Stimulated activated naive CD8-positive, alpha-beta T cell treated with anti-CD3 and anti-CD28 coated beads, Interleukin-15, Interleukin-2, amounts not matched to agents 100 ng/mL and 50 ng/mL, for 24 hours (primary cell): ENCODE results near the gene CDK2AP2.
"Not testable (repeated sequence)": the region's sequence is repeated elsewhere in the genome, so short reads cannot be mapped to it uniquely, and the experiment has no call there.

Experiments used
- H3K27ac Mint-ChIP-seq: one replicate; pipeline ENCODE4 v1.8.0; 2021; ENCODE audit warnings: mild to moderate bottlenecking, mixed read lengths
- H3K27me3 Mint-ChIP-seq: one replicate; pipeline ENCODE4 v1.8.0; 2021; ENCODE audit warnings: mixed read lengths
- H3K36me3 Mint-ChIP-seq: one replicate; pipeline ENCODE4 v1.8.0; 2021; ENCODE audit warnings: low read depth, mixed read lengths
- H3K4me1 Mint-ChIP-seq: one replicate; pipeline ENCODE4 v1.8.0; 2021; ENCODE audit warnings: low read depth, mixed read lengths
- H3K4me3 Mint-ChIP-seq: one replicate; pipeline ENCODE4 v1.8.0; 2021; ENCODE audit warnings: mild to moderate bottlenecking, mixed read lengths
- H3K9me3 Mint-ChIP-seq: one replicate; pipeline ENCODE4 v1.8.0; 2021; ENCODE audit warnings: mixed read lengths

CDK2AP2 gene, protein sequence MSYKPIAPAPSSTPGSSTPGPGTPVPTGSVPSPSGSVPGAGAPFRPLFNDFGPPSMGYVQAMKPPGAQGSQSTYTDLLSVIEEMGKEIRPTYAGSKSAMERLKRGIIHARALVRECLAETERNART

DNA sequence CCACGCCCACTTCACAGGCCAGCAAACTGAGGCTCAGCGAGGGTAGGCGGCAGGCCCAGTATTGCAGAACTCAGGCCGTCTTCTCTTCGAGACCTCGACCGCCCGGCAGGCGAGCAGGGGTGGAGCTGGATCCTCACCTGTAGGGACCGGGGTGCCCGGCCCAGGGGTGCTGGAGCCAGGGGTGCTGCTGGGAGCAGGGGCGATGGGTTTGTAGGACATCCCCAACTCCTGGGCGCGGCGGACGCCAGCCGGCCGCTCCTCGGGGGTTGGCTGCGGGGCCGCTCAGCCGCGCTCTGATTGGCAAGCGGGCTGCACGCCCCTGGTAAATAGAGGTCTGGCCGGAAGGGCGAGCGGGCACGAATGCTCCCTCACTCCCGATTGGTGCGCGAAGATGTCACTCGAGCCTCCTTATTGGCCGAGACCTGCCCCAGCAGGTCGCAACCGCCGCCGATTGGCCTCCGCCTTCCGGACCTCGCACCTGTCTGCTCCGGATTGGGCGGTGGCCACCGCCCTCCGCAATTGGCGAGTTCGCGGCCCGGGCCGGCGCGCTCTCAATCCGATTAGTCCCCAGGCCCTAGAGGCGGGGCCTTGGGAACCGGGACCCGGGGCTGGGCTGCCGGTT is at the start of gene CDK2AP2:
Gene CDK2AP2, minus strand, starts transcription at position 299 of the 622 bp plus-strand sequence. Its CDS starts 80 bp downstream, at position 219.
- H3K36me3 Mint-ChIP-seq = peaks cover 10% of the 10 kb centered on the region
- no peaks in the 10 kb centered on the region for H3K9me3 Mint-ChIP-seq
- peak within 1 kb of the TSS; percentile 97 for H3K27ac Mint-ChIP-seq
- H3K4me3 Mint-ChIP-seq = peak within 1 kb of the TSS; percentile 89
- peaks cover 4% of the 10 kb centered on the region for H3K27me3 Mint-ChIP-seq
- H3K4me1 Mint-ChIP-seq = peaks cover 36% of the 10 kb centered on the region

DNA sequence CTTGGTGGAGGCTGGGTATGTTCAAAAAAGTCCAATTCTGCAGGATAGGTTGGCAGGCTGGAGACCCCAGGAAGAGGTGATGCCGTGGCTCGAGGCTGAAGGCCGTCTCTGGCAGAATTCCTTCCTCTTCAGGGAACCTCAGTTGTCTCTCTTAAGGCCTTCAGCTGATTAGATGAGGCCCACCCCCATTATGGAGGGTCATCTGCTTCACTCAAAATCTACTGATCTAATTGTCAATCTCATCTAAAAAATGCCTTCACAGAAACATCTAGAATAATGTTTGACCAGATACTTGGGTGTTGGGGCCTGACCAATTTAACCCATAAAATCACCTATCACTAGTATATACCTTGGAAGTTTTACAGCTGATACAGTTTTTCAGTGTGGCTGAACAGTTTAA is 48.3 kb upstream of the CDK2AP2 start:
- no peaks in the 10 kb centered on the region for H3K4me1 Mint-ChIP-seq
- H3K9me3 Mint-ChIP-seq = peaks cover 6% of the 10 kb centered on the region
- H3K27me3 Mint-ChIP-seq = peaks cover 3% of the 10 kb centered on the region
- no peak overlapping the region for H3K4me3 Mint-ChIP-seq
- H3K36me3 Mint-ChIP-seq = peaks cover 1% of the 10 kb centered on the region
- H3K27ac Mint-ChIP-seq = no peak overlapping the region

DNA sequence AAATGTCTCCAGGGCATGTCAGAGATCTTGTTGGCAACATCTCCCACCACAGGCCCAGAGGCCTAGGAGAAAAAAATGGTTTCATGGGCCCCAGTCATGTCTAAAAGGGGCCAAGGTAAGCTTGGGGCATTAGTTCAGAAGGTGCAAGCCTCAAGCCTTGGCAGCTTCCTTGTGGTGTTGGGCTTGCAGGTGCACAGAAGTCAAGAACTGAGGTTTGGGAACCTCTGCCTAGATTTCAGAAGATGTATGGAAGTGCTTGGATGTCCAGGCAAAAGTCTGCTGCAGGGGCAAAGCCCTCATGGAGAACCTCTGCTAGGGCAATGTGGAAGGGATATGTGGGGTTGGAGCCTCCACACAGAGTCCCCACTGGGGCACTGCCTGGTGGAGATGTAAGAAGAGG is 43.7 kb upstream of the CDK2AP2 start:
- H3K4me1 Mint-ChIP-seq, H3K36me3 Mint-ChIP-seq, H3K4me3 Mint-ChIP-seq, H3K27ac Mint-ChIP-seq, H3K27me3 Mint-ChIP-seq: not testable (repeated sequence)
- peaks cover 12% of the 10 kb centered on the region for H3K9me3 Mint-ChIP-seq

DNA sequence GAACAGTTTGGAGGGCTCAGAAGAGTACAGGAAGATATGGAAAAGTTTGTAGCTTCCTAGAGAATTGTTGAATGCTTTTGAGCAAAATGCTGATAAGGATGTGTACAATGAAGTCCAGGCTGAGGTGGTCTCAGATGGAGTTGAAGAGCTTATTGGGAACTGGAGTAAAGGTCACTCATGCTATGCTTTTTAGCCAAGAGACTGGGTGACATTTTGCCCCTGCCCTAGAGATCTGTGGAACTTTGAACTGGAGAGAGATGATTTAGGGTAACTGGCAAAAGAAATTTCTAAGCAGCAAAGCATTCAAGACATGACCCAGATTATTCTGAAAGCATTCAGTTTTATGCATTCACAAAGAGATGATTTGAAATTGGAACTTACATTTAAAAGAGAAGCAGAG is 43.2 kb upstream of the CDK2AP2 start:
- Mint-ChIP-seq H3K27me3 (peaks cover 3% of the 10 kb centered on the region), H3K36me3 (peaks cover 5% of the 10 kb centered on the region), H3K4me3 (no peak overlapping the region), H3K4me1 (peaks cover 3% of the 10 kb centered on the region), H3K27ac (no peak overlapping the region), H3K9me3 (peaks cover 12% of the 10 kb centered on the region)

DNA sequence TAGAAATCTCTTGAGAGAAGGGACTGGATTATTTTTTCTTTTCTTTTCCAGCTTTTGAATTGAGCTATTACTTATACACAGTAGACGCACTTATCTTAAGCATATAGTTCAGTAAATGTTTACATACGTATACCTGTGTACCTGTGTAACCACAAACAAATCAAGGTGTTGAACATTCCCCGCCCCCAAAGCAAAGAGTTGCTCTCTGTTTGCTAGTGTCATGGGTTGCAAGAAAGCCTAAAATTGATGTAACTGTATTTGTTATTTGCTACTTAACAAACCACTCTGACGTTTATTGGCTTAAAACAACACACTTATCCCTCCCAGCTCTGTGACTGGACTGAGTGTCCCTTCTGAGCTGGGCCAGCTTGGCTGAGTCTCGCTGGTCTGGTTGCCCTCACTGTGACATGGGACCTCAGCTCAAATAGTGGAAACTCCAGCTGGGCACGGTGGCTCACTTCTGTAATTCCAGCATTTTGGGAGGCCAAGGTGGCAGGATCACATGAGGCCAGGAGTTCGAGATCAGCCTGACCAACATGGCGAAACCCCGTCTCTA is 40.7 kb upstream of the CDK2AP2 start:
- no peak overlapping the region for H3K27ac Mint-ChIP-seq

DNA sequence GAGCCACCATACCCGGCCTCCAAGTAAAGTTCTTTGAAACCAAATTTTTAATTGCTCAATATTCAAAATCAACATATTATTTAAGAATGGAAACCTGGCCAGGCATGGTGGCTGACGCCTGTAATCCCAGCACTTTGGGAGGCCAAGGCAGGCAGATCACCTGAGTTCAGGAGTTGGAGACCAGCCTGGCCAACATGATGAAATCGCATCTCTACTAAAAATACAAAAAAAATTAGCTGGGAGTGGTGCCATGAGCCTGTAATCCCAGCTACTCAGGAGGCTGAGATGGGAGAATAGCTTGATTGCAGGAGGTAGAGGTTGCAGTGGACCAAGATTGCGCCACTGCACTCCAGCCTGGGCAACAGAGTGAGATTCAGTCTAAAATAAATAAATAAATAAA is 40.1 kb upstream of the CDK2AP2 start:
- H3K4me3 Mint-ChIP-seq, H3K4me1 Mint-ChIP-seq, H3K36me3 Mint-ChIP-seq, H3K27ac Mint-ChIP-seq, H3K27me3 Mint-ChIP-seq: not testable (repeated sequence)
- peaks cover 12% of the 10 kb centered on the region for H3K9me3 Mint-ChIP-seq

More for the DNA sequence above, 40.7 kb upstream of the CDK2AP2 start:
- Mint-ChIP-seq H3K9me3 (peaks cover 12% of the 10 kb centered on the region), H3K4me3 (no peak overlapping the region), H3K27me3 (peaks cover 3% of the 10 kb centered on the region), H3K4me1 (peaks cover 3% of the 10 kb centered on the region), H3K36me3 (peaks cover 5% of the 10 kb centered on the region)

DNA sequence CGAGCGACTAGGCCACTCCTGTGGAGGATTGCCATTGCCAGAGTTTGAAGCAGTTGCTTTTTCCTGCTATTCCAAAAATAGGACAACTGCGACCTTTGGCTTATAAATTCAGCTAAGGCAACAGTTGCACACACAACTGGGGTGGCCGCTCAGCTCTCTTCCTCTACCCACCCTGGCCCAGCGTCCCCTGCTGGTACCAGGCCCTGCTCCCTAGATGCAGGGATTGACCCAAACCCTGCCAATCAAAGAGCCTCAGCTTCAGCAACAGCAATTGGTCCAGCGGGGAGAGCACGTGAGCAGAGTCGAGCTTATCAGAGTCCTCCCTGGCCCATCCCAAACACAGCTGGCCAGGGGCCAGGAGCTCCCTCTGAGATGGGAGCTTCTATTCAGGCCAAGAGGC is 37.3 kb upstream of the CDK2AP2 start:
- Mint-ChIP-seq H3K4me1 (no peaks in the 10 kb centered on the region), H3K27me3 (no peaks in the 10 kb centered on the region), H3K27ac (no peak overlapping the region), H3K4me3 (no peak overlapping the region), H3K36me3 (no peaks in the 10 kb centered on the region), H3K9me3 (no peaks in the 10 kb centered on the region)

DNA sequence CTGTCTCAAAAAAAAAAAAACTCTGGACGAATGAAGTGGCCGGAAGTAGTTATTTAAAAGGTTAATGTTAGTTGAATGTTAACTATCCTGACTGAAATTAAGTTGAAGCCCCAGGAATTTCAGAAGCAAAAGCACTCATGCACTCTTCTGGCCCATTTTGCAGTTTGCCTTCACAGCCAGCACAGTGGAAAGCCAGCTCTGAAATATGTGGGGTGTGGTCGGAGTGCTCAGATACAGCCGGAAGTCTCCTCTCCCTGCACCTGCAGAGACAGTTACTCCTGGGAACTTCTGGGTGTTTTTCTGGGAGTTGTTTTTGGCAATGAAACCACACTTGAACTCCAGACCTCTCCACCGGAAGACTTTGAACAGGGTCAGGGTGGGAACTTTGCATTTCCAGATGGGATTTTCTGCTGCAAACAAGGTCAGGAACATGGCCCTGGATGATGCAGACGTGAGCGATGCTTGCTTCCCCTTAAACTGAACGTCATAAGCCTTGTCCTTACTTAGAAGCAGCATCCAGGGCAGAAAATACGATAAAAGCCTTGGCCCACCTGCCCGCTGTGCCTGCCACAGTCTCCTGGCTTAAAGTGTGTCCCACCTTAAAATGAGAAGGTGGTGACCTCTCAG is 36.8 kb upstream of the CDK2AP2 start:
- Mint-ChIP-seq H3K4me3 (no peak overlapping the region), H3K27me3 (no peaks in the 10 kb centered on the region), H3K4me1 (no peaks in the 10 kb centered on the region), H3K36me3 (no peaks in the 10 kb centered on the region), H3K27ac (no peak overlapping the region), H3K9me3 (no peaks in the 10 kb centered on the region)

DNA sequence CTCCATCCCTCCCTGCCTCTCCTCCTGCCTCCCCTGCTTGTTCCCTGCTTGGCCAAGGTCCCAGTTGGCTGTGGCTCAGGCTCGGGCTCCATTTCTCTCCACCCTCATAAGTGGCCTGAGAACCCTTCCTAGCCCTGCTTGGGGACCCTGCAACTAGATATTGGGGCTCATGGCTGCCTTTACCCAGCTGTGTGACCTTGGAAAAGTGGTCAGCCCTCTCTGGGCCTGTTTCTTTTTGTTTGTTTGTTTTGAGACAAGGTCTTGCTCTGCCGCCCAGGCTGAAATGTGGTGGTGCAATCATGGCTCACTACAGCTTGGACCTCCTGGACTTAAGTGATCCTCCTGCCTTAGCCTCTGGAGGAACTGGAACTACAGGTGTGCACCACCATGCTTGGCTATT is 35.6 kb upstream of the CDK2AP2 start:
- H3K4me1 Mint-ChIP-seq = no peaks in the 10 kb centered on the region
- H3K36me3 Mint-ChIP-seq = no peaks in the 10 kb centered on the region
- H3K27me3 Mint-ChIP-seq = no peaks in the 10 kb centered on the region
- H3K9me3 Mint-ChIP-seq = no peaks in the 10 kb centered on the region
- no peak overlapping the region for H3K4me3 Mint-ChIP-seq
- H3K27ac Mint-ChIP-seq = no peak overlapping the region

DNA sequence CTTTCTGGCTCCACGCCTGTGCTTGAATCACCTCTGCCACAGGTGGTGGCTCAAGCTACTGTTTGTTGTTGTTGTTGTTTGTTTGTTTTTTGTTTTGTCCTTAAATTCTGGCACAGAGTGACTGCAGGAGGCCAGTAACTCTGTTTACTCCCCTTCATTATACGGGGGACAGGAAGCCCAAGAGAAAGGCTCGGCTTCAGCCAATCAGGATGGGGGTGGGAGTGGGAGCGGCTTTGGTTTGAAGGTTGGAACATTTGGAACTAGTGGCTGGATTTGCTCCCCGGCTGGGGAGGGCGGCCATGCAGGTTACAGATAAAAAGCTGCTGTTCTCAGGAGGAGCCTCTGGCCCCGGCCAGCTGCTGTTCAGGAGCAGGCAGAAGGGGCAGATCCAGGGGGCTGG is 35.0 kb upstream of the CDK2AP2 start:
- Mint-ChIP-seq H3K4me1 (no peaks in the 10 kb centered on the region), H3K9me3 (no peaks in the 10 kb centered on the region), H3K27me3 (no peaks in the 10 kb centered on the region), H3K4me3 (no peak overlapping the region), H3K36me3 (no peaks in the 10 kb centered on the region), H3K27ac (no peak overlapping the region)

DNA sequence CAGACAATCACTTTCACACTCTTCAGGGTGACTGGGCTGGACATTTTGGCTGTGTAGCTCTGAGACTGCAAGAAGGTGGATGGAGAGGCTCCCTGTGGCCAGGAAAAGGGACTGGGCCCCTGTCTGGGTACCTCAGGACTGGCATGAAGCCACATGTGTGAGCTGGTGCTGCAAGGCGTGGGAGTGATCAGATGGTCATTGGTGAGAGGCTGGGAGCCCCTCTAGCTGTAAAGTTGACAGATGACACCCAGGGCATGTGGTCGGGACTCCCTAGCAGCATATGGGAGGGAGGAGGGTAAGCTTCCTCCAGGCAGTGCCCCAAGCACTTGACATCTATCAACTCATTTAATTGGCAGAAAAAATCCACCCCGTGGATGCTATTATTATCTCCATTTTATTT is 34.2 kb upstream of the CDK2AP2 start:
- H3K4me1 Mint-ChIP-seq = no peaks in the 10 kb centered on the region
- no peak overlapping the region for H3K4me3 Mint-ChIP-seq
- no peaks in the 10 kb centered on the region for H3K9me3 Mint-ChIP-seq
- H3K27ac Mint-ChIP-seq = no peak overlapping the region
- H3K27me3 Mint-ChIP-seq = no peaks in the 10 kb centered on the region
- no peaks in the 10 kb centered on the region for H3K36me3 Mint-ChIP-seq

DNA sequence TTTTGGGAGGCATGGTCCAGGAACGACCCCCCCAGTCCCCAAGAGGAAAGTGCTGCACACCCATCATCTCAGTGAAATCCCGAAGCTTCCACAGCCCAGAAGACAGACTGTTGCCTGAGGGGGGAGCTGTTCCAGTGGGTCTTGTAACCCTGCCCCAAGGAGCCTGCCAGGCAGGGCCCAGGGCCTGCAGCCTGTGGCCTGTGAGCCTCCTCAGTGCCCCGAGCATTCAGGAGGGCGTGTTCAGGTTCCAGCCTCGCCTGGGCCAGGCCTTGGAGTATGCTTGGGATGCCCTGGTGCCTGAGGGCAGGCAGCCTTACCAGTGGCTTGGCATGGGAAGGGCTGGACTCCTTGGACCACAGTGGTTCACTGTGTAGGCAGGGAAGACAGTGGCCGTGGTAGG is 33.2 kb upstream of the CDK2AP2 start:
- Mint-ChIP-seq H3K9me3 (no peaks in the 10 kb centered on the region), H3K4me1 (no peaks in the 10 kb centered on the region), H3K27me3 (no peaks in the 10 kb centered on the region), H3K4me3 (no peak overlapping the region), H3K36me3 (no peaks in the 10 kb centered on the region), H3K27ac (no peak overlapping the region)

DNA sequence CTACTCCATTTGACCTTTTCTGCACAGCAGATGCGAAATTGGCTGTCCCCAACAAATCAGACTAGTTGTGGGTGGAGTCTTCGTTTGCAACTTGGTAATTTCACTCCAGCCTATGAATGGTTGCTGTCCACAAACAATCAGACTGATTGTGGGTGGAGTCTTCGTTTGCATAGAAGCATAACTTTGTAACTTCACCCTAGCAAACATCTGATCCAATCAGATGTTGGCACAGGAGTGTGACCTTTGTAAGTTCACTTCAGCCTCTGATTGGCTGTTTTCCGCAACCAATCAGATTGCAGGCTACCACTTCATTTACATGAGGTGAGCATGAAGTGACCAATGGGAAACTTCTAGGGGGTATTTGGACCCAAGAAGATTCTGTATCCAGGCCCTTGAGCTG is 31.6 kb upstream of the CDK2AP2 start:
- Mint-ChIP-seq H3K4me1 (no peaks in the 10 kb centered on the region), H3K27me3 (peaks cover 4% of the 10 kb centered on the region), H3K27ac (no peak overlapping the region), H3K4me3 (no peak overlapping the region), H3K36me3 (no peaks in the 10 kb centered on the region), H3K9me3 (no peaks in the 10 kb centered on the region)

DNA sequence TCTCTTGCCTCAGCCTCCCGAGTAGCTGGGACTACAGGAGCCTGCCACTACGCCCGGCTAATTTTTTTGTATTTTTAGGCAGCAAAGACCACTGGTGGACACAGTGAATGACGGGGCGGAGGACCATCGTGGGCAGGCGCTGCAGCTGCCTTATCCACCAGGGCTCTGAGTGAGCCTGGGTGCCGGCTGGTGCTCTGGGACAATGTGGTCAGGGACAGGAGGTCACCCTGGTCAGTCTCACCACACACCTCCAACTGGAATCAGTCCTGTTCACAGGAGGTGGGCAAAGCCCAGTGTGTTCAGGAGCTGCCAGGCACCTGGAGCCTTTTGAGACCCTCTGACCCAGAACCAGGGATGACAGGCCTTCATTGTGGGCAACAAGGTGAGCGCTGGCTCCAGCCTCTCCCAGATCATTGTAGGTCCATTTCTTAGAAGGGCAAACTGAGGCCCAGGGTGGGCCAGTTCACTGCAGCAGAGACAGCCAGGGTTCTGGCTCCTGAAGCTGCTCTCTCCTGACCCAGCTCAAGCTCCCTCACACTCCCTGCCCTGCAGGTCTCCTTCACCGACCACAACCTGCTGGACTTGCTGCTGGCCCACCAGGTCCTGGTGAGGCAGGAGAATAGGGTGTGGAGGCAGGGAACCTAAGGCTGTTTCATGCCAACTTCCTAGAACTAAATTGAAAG is 31.0 kb upstream of the CDK2AP2 start:
- H3K4me3 Mint-ChIP-seq = no peak overlapping the region
- H3K27ac Mint-ChIP-seq = no peak overlapping the region
- peaks cover 3% of the 10 kb centered on the region for H3K9me3 Mint-ChIP-seq
- H3K4me1 Mint-ChIP-seq = no peaks in the 10 kb centered on the region
- H3K36me3 Mint-ChIP-seq = no peaks in the 10 kb centered on the region
- peaks cover 5% of the 10 kb centered on the region for H3K27me3 Mint-ChIP-seq

DNA sequence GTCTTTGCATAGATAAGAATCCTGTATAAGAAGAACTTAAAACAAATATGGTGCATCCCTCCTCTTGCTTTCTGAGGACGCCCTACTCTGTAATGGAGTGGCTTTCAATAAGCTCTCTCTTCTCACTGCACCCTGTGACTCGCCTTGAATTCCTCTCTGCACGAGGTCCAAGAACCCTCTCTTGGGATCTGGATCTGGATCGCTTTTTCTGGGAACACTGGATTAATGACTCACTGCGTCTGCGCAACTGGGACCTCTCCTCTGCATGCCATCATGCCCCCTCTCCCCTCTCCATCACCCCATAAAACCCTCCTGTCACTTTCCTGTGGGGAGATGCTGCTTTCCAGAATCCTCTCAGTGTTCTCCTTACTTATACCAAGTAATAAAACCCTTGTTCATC is 30.3 kb upstream of the CDK2AP2 start:
- Mint-ChIP-seq H3K27me3 (peaks cover 8% of the 10 kb centered on the region), H3K4me1 (no peaks in the 10 kb centered on the region), H3K36me3 (no peaks in the 10 kb centered on the region), H3K27ac (no peak overlapping the region), H3K9me3 (peaks cover 6% of the 10 kb centered on the region), H3K4me3 (no peak overlapping the region)
